Brain pericyte (primary cell): Measurements from ENCODE around the gene FBXW8.

Experiments used
- DNase-seq: peaks from one replicate; pipeline ENCODE4 v3.0.0-alpha.2; 2012; ENCODE audit warnings: low read depth, low spot score

The FBXW8 gene

DNA sequence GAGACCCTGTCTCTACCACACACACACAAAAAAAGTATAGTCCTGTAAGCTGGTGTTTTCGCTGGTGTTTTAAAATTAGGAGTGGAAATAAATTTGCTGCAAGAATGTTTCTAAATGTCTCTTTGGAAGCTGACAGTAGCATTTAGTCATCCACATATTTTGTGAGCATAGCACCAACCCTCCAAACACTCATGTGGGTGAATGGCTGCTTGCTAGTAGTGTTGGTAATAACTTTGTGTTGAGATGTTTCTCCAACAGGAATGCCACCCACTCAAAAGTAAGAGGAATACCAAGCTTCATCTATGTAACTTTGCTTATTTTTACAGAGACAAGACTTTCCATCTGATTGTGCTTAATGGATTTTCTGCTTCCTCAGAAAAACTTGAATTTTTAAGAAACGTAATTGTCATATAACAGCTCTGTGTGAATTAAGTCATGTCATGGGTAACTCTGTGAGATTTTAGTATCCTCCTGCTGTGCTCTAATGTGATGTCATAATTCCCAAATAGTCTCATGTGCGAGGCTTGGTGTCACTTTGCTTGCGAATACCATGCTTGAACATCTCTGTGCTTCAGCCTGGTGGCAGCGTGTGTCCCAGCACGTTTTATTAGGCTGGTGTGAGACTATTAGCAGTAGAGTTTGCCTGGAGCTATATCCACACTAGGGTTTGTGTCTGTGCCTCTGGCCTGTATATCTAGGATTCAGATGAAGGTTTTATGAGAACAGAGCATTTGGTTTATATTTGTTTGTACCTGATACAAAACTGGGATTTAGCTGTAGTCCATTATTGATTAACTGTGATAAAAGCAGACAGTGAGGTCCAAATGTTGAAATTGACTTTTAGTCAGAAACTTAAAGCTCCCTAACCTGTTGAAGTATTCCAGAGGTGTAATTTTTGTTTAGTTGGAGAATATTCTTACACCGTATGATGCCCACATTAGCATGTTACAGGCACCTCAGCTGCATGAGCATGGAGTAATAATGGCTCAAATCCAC is 80.5 kb downstream of the FBXW8 start:
- DNase-seq = no peak

DNA sequence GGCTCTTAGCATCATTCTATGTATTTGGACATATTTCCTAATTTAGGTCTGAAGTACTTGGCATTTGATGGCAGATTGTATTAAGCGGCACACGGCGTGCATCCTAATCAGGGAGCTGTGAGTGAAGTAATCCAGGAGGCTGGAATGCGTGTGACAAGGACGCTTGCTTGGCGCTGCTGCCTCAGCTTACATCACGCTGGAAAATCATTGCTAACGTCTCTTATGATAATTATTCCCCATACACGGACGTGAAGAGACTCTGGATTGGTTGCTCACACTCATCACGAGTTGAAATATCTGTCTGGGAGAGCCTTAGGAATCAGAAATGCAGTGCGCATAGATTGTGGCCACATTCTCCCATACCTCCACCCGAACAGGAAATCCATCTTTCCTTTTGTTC is 85.3 kb downstream of the FBXW8 start:
- no peak for DNase-seq

DNA sequence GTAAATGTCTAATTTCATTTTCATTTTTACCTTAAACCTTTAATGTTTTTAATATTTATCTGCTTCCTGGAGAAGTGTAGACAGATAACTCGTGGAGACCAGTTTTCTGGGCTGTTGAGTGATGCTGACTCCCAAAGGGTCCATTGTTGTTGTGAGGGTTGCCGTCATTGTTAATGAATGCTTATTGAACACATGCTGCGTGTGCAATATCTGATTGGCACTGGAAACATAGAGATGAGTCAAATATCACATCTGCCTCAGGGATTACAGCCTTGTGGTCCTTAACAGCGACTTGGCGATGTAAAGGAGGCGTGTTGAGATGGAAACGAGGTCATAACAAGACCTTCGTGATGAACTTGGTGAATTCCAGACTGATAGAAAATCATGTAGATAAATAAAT is 85.9 kb downstream of the FBXW8 start:
- DNase-seq = no peak

DNA sequence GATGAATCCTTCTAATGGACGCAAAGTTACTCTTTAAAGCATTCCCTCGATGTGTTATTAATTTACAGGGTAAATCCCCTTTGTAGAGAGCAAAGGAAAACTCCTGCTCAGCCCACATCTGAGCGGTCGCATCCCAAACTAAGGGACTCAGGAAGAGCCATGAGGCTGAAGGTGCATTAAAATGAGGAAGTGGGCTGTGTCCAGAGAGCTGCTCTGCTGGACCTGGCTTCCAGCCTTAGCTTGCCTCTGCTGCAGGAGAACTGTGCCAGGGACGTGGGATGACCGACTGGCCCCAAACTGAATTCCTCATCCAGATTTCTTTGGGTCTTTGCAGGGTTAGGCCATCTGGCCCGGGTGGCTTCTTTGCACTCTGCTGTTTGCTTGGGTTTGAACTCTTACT is 88.3 kb downstream of the FBXW8 start:
- DNase-seq = no peak

DNA sequence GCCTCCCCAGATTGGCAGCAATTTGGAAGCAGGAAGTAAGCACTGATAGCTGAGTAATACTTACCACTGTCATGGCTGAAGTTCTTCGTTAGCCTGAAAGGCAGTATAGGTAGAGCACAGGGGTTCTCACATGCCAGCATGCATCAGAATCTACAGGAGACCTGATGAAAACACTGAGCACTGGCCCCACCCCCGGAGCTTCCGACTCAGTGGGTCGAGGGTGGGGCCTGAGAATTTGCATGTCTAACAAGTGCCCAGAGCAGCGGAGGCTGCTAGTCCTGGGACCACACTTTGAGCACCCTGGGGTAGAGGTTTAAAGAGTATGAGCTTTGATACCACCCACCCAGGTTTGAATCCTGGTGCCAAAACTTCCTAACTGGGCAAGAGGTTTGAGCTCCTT is 89.6 kb downstream of the FBXW8 start:
- no peak for DNase-seq

DNA sequence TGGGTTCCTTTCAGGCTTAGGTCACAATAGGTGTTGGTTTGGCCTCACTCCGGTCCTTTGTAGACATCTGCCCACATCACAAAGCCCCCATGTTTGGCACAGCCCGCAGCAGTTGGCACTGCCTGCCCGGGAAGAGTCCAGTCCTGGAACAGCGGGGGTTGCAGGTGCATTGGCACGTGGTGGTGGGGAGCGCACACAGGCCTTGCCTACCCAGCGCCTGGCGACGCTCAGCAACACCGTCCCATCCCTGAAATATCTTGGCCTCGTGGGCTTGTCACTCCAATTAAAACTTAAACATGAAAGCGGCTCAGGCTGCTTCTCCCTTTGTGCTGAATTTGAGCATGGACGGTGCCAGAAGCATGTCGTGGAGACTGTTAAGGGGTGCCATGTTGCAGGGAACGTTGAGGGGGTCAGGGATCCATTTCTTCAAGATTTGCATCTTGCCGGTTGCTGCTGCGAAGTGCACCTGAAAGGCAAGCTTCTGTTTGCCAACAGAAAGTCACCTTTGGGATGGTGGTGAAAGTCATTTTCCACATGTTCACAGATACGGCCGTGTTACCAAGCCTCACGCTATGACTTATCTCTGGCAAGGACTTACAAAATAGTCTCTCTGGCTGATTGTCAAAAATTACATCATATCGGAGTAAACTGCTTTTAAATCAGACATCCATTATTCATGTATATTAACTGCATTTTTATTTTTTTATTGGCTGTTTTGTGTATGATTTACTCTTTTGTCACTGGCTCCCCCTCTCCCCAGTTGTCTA is 91.5 kb downstream of the FBXW8 start:
- no peak for DNase-seq

DNA sequence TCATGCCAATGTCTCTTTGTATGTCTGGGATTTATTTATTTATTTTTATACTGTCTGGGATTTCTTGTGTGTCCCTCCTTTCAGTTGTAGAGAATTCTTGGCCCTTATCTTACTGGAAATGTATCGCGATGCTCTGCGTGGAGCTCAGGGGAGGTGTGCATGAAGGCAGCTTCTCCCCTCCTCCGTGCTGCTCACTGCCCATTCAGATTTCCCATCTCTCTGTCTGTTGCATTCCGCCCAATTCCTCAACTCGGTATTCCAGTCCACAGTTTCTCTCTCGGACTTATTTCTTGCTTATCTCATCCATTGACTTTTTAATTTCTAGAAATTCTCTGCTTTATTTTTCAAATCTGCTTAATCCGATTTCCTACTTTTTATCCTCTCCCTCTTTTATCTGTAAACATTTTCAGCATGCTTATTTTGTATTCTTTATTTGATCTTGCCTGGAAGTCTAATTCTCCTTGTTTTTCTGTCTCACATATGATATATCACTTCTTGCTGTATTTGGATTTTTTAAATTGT is 93.2 kb downstream of the FBXW8 start:
- no peak for DNase-seq

DNA sequence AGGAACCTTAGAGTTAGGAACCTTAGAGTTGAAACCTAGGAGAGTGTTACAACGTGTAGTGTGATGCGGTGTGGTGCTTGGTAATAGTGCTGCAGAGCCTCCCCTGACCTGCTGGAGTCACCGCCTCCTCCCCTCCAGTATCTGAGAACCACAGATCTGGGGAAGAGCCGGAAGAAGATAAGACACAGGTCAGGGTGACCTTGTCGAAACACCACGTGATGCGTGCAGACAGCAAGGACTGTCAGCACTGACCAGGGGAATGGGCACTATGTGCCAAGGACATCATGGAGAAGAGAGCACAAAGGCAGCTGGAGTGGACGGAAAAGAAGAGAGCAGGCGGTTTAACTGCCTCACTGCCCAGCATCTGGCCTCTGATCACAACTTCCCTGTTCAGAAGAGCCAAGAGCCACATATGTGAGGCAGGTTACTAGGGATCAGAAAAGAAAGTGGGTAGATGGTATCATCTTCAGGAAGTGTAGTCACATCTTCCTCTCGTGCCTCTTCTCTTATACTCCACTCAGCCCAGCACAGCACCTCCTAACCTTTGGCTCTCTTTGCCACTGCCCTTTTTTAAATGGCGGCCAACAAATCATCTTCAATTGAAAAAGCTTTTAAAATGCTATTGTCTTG is 94.8 kb downstream of the FBXW8 start:
- no peak for DNase-seq

DNA sequence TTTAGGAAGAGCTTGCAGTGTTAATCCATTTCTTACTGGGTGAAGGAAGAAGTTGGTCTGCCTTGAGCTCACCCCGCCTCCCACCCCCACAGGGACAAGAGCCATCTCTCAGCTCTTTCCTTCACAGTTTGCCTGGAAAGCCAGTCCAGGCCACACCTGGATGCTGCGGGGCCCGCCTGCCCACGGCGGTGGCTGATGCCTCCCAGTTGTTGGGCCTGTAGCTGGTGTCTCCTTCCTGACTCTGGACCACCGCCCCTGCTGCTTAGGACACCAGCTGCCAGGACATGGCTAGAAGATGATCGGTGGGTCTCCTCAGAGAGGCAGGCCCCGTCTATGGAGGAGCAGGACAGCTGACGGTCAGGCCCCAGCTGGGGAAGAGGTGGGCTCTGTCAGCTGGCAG is 95.6 kb downstream of the FBXW8 start:
- no peak for DNase-seq

DNA sequence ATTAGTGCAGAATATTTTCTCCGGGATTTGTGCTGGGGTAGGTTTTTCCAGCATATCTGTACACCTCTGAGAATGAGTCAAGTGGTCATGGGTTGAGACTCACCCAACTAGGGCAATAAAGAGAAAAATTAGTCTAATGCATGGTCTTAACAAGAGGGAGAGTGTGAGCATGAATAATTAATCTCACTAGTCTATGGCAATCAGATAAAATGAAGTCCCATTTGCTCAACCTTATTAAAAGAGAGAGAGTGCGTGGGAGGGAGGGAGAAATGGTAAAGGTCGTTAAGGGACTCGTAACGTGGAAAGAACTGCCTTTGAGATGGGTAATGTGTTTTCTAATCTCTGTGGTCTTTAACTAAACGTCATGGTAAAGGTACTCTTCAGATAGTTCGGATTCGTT is 96.8 kb downstream of the FBXW8 start:
- DNase-seq = no peak

DNA sequence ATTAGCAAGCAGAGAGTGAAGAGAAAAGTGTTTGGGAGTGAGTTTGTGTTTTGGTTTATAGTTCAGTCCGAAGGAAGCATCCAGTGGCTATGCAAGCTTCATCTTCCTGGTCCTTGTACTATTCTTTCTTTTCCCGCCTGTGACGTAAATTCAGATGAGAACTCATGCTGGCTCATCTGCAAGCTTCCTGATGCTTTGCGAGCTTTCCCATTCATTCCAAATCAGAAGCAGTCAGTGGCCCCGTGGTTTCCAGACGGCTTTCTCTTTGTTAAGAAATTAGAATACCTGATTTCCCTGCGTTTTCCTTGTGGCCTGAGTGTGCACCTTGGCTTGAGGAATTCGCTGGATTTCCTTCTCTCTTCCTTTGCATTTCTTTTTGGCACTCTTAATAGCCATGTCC is 99.0 kb downstream of the FBXW8 start:
- no peak for DNase-seq

DNA sequence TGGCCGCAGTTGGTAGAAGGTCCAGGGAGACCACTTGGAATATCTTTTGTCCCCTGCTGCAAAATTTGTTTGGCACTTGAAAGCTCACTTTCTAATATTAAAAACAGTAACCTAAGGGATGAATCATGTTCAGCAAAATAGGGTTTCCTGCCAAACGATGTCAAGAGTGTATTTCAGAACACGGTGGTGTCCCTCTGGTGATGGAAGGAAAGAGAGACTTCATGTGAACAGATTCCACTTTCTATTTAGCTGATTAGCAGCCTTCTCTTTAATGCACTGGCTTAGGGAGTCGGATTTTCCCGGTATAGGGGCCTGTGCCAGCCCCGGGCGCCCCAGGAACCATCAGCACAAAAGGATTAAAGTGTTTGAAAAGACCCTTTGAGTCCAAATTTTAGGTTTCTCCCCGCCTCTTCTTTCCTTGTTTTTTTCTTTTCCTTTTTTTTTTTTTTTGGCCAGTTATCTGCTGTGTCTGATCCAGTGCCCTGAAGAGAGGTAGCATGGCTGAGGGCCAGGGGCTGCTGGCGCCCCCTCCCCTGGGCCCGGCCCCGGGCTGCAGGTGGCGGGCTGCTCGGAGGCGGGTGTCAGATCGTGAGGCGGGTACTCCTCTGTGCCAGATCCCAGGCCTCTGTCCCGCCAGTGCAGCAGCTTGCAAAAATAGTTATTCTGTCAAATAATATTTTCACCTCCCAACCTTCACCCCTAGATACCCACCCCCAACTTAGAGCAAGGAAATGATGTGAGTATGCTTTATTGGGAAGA is 100.1 kb downstream of the FBXW8 start:
- DNase-seq = no peak

DNA sequence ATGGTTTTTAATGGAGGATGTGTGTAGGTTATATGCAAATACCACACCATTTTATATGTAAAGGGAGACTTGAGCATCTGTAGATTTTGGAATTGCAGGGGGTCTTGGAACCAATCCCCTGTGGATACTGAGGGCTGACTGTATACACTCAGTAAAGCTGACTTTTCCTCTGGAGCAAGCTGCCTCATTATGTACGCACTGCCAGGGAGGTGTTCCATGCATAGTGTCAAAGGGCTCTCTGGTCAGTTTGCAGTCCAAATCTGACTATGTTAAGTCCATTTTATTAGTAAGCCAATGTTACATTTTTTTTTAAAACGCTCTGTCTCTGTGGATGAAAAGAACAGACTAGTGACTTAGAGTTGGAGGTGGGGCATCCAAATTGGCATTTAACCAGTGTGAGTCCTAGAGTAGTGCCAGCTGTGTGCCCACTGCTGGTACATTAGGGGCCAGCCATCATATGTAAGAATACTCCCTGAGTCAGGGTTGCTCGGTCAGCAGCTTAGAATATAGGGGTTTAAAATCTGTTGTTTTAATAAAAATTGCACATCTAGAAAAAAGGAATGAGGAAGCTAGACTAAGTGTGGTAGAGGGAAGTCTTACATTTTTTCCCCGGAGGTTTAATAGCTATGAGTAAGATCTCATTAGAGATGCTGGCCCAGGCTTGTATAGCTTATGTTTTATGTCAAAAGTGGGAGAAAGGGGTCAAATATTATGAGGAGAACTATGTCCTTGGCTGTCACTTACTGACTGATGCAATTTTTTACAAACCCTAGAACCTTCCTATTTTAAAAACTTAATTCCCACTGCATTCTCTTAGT is 101.4 kb downstream of the FBXW8 start:
- no peak for DNase-seq

DNA sequence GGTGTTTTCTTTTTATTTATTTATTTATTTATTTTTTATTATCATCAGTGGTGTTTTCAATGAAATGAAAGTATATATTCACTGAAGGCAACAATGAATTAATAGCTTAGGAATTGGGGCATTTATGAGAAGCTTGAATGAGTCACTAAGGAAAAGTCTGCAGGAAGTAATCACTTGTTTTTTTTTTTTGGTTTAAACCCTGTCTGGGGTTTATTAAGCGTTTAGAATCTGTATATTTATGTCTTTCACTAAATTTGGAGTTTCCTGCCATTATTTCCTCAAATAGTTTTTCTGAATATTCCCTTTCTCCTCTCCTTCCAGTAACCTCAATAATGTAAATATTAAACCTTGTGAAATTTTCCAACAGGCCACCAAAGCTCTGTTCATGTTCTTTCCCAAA is 103.0 kb downstream of the FBXW8 start:
- no peak for DNase-seq

DNA sequence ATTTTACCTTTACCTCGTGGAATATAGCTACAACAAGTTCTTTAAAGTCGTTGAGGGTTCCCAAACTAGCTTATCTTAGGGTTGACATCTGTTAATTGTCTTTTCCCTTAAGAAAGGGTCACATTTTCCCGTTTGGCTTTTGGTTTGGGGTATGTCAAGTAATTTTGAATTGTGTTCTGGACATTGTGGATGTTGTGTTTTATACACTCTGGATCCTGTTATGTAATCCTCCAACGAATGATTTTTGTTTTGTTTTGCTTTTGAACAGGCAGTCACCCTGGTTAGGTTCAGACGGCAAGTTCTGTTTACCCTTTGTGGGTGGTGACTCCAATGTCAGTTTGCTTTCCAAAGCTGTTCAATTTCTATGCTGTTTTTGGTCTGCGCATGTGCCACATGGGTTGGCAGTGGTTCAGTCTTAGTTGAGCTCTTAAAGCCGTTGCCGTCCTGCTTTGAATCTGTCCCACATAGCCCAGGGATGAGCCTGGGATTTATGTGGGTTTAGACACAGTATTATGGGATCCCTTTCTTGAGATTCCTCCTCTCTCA is 103.7 kb downstream of the FBXW8 start:
- no peak for DNase-seq

DNA sequence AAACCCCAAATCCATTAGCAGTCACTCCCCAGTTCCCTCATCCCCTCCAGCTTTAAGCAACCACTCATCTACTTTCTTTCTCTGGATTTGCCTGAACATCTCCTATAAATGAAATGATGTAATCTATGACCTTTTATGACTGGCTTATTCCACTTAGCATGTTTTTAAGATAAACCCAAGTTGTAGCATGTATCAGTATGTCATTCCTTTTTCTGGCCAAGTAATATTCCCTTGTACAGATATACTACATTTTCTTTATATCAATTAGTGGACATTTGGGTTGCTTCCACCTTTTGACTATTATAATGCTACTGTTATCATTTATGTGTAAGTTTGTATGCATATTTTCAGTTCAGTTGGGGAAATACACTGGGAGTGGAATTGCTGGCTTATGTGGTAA is 105.1 kb downstream of the FBXW8 start:
- no peak for DNase-seq

DNA sequence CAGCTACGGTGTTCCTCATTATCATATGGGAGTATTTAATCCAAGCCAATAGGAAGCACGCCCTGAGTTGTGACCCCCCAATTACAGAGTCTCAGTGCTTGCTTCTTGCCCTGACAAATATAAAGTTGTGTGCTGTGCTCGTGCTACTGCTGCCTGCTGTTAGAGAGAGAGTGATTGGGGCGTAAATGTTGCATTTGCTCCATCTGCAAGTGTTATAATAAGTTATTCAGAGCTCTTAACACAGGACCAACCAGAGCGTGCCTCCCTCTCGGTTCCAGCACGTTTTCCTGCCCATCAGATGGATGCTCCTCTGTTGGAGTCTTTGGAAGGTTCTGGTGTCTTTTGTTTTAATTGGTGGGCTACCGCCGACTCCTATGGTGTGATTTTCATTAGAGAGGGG is 107.1 kb downstream of the FBXW8 start:
- DNase-seq = no peak

DNA sequence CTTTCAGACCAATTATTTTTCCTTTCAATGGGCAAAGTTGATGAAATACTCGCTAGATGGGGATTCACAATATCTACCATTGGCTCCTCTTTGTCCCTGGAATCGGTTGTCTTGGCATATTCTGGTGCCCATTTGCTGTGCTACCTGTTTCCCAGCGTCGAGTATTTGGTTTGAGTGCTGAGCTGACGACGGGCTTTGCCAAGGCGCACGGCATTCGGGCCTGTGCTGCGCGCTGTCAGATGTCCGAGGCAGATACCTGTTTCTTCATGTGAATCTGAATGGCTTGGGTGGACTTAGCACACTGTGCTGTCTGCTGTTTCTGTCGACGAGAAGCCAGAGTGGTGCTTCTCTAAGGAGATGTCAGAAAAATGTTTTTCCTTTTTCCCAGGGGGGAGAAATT is 107.5 kb downstream of the FBXW8 start:
- DNase-seq = no peak

DNA sequence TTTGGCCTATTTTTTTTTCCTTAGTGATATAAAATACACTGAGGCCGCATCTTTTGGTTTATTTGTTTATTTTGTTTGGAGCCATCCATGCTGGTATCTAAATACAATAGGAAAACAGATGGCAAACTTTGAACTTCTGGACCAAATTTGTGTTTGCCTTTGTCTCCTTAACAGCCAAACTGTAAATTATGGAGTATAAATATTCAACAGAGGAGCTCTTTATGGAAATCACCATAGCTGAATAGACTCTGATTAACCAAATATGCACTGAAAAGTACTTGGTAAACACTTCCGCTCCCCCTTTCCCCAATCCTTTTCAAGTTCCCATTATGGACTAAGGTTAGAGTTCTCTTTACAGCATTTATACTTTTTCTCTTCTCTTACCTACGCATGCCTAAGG is 107.9 kb downstream of the FBXW8 start:
- no peak for DNase-seq

DNA sequence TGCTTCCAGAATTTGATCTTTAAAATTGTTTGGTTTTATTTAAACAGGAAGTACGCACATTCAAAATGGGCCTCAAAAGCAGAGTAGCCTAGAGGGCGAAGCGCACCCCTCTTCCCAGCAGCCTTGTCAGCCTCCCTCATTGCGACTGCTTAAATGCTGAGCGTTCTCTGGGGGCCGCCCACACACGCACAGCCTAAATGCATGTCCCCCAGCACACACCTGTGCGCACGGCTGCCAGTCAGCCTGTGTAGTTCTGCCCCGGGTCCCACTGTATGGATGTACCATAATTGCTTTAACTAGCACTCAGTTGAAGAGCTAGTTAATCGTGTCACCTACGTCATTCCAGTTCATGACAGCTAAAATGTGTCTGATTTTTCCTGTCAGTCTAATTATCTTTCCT is 109.1 kb downstream of the FBXW8 start:
- DNase-seq = no peak
